NCI-H345 treated with DMSO at 0.1 percent for 48 hours (cell line): Measurements from ENCODE around the gene SFXN1.
"Not testable (repeated sequence)": the region's sequence is repeated elsewhere in the genome, so short reads cannot be mapped to it uniquely, and the experiment has no call there.

ENCODE experiments used
- DNase-seq: peaks from one replicate; lab custom pipeline; 2025; ENCODE audit not compliant: unreplicated experiment; lab: John Stamatoyannopoulos, UW

The SFXN1 gene

DNA sequence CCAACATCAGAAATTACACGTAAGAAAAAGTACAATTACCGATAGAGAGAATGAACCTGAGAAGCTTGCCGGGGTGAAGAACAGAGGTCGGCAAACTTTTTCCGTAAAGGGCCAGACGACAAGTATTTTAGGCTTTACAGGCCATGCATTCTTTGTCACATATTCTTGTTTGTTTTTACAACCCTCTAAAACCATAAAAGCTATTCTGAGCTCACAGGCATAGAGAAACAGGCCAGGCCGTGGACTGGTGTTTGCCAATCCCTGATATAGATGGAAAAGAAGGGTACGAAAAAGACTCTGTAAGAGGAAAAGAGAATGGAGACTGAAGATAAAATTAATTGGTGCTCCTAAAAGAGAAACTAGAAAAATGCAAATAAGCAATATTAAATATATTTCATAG is 15.4 kb downstream of the SFXN1 start:
- no peak for DNase-seq

DNA sequence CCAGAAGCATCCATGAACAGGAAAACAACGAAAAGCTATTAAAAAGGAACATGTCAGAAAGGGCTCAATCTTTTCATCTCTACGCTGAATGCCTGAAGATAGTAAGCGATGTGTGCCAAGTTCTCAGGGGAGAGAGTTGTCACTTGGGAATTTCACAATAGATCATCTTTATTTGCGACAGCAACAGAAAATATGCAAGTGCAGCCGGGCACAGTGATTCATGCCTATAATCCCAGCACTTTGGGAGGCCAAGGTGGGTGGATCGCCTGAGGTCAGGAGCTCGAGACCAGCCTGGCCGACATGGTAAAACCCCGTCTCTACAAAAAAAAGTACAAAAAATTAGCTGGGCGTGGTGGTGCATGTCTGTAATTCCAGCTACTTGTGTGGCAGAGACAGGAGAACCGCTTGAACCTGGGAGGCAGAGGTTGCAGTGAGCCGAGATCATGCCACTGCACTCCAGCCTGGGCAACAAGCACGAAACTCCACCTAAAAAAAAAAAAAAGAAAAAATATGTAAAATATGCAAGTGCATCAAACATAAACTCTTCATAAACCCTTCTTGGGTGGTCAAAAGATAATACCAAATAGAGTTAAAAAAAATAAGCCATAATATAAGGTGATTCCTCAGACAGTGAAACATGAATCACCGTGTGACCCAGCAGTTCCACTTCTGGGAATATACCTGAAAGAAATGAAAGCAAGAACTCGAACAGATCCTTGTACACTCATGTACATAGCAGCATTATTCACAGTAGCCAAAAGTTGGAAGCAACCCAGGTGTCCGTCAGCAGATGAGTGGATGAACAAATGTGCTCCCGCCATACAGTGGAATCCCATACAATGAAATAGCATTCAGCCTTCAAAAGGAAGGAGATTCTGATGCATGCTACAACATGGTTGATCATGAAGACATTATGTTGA is 16.2 kb downstream of the SFXN1 start:
- DNase-seq, result no peak

GRCh38 chr5:175501759-175502158 is 23.4 kb downstream of the SFXN1 start:
- DNase-seq, result no peak

DNA sequence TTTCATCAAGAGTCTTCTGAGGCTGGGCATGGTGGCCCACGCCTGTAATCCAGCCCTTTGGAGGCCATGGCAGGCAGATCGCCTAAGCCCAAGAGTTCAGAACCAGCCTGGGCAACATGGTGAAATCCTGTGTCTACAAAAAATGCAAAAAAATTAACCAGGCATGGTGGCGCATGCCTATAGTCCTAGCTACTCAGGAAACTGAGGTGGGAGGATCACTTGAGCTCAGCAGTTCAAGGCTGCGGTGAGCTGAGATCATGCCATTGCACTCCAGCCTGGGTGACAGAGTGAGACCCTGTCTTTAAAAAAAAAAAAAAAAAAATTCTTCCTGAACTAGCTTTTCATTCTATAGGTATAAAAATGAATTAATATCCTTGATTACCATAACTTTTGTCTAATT is 29.3 kb downstream of the SFXN1 start:
- DNase-seq, result not testable (repeated sequence)

DNA sequence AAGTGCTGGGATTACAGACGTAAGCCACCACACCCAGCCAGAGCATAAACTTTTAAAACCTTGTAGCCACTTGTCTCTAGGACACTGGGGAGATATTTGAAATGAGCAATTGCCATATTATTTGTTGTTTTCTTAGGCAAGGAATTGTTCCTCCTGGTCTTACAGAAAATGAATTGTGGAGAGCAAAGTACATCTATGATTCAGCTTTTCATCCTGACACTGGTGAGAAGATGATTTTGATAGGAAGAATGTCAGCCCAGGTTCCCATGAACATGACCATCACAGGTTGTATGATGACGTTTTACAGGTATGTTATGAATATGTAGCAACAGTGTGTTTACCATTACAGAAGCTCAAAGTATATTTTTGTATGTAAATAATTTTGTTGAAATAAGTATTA is 30.5 kb downstream of the SFXN1 start:
- no peak for DNase-seq

GRCh38 chr5:175513297-175513696 is 34.9 kb downstream of the SFXN1 start:
- no peak for DNase-seq

DNA sequence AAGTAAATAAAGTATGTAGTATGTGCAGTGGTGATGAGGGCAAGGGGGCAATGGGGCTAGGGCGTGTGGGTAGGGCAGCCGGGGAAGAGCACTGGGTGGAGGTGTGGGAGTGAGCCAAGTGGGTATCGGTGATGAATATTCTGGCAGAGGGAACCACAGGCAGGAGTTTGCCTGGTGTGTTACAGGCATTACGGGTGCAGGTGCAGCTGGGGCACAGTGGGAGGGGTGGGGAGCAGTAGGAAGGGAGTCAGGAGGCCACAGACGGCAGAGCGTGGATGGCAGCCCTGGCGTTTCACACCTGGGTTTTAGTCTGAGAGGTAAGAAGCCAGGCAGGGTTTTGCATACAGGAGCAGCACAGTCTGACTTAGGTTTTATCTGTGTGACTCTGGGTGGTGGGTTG is 35.4 kb downstream of the SFXN1 start:
- DNase-seq, result no peak

- DNase-seq, result no peak
Observed at GRCh38 chr5:175516933-175517823, 38.8 kb downstream of the SFXN1 start.

GRCh38 chr5:175517824-175518450 is 39.6 kb downstream of the SFXN1 start:
- no peak for DNase-seq

DNA sequence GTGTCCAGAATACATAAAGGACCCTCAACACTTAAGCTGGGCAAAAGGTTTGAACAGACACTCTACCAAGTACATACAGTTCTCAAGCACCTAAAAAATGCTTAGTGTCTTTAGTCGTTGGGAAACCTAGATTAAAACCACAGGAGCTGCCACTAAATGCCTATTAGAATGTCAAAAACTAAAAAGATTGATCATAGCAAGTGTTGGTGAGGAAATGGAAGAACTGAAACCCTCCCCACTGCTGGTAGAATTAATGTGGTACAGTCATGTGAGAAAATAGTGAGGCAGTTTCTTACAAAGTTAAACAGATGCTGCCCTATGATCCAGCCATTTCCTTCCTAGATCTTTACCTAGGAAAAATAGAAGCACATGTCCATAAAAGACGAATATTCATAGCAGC is 40.6 kb downstream of the SFXN1 start:
- no peak for DNase-seq

- DNase-seq, result peak; percentile 22
Observed at GRCh38 chr5:175520321-175520720, 42.0 kb downstream of the SFXN1 start.

DNA sequence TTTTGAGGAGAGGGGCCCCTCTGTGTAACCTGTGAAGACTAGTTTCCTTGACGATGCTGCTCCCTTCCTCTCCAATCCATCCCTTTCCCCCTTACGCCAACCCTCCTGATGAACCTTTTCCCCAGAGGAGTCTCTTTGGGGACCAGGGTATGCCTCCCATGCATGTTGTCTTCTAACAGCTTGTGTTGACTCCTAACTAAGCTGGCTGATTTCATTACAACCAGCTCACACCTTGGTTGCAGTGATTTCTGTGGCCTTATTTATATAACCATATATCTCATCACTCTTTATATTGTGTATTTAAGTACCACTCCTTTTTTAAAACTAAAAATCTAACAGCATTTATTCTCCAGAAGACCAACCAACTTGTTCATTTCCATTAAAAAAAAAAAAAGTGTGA is 42.5 kb downstream of the SFXN1 start:
- DNase-seq, result no peak

DNA sequence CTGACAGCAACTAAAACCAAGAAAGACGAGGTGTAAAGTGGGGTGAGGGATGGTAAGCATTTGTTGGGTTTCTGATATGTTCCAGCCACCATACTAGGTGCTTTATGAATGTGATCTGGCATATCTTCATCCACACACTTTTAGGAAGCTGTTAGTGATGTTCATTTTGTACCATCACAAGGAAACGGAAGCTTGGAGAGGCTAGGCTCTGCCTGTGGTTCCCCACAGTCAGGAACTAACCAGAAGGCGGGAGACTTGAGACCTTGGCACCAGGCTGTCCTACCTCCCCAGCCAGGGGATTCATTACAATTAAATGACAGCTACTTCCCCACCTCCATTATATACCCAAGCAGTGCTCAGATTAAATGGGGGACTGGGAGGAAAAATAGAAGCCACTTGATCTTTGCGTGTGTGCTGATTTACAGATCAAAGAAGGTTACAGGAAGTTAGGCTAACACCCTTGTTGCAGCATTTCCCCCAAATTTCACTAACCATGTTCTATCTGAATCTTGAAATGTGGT is 43.0 kb downstream of the SFXN1 start:
- DNase-seq, result no peak

GRCh38 chr5:175523292-175523691 is 44.9 kb downstream of the SFXN1 start:
- no peak for DNase-seq

GRCh38 chr5:175524211-175524610 is 45.9 kb downstream of the SFXN1 start:
- DNase-seq, result no peak

GRCh38 chr5:175526691-175527090 is 48.3 kb downstream of the SFXN1 start:
- DNase-seq, result no peak

DNA sequence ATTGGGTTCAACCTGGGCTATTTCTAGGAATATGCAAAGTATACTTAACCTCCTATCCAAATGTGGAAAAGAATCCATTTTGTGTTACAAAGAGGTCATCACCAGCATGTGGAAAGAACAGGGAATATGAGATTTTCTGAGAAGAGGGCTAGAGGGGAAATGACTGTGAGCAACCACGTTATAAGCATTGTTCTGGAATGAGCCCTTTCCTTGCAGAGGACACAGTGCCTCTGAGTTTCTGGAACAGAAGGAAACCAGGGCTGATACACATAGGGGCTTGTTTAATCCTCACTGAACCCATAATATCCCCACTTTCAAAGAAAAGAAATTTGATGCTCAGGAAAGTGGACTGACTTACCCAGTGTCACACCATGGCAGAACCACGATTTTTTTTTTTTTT is 53.0 kb downstream of the SFXN1 start:
- DNase-seq, result no peak

DNA sequence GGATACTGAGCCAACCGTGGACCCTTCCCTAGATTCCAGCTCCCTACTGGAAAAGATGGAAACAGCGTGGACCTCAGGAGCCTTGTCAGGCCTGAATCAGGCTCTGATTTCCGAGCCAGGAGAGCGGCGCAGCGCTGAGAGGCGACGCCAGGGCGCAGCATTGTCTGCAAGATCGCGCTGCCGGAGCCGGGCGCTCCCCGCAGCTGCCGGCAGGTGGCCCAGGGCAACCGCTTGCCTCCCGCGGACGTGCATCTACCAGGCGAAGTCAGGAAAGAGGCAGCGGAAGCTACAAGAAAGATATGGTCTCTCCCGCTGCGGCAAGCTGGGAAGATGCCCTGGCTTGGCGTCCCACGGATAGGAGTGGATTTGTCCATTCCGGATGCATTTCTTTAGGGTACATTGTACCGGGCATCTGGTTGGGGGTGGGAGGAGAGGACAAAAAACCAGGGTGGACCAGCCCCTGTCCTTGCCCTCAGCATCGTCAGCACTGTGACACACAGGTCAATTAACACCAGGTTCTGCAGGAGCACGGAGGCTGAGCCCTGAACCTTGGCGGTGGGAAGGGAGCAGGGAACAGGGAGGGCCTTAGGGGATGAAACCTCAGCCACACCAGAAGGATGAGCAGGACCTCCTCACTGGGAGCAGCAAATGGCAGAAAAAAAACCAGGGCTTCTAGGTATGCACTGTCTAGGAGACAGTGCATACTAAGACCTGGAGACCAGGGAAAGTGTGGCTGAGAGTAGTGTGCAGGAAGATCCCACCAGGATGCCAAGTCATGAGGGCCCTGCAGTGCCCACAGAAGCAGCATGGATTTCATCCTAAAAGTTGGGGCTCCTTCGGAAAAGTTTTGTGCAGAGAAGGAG is 55.9 kb downstream of the SFXN1 start:
- DNase-seq, result peak; percentile 77

GRCh38 chr5:175535331-175535730 is 57.0 kb downstream of the SFXN1 start:
- not testable (repeated sequence) for DNase-seq

DNA sequence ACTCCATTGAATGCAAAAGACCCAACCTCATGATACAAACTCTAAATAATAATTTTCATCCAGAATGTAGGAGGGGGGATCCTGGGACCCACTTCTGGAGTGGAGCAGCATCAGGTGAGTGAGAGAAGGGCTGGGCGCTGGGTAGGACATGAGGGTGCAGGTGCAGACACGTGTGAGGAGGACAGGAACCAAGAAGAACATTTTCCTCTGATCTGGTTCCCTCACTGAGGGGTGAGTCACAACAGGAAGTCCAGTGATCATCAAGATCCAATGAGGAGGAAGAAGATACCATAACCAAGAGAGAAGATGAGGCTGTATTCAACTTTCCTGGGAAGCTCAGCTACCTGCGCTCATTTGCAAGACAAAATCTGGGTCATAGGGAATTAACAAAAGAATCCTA is 57.4 kb downstream of the SFXN1 start:
- DNase-seq, result no peak
